ENCODE measurements around the gene PLXNA2. TPM values are rescaled to one million over a fixed set of nuclear protein-coding genes. Genes with fewer than 3 reads are reported as not detected.

PLXNA2 gene
- total RNA-seq, 1 donor from 2014 or later = 1.7 TPM

GRCh38 chr1:208172423-208173145, 71.6 kb downstream of the PLXNA2 start:
- peaks cover 3% of the 10 kb centered on the region for H3K27me3 Mint-ChIP-seq (ENCODE audit: insufficient read depth, low read depth)
- Histone ChIP-seq H3K4me1 (peaks cover 34% of the 10 kb centered on the region), H3K36me3 (no peaks in the 10 kb centered on the region), H3F3A (ENCODE audit: low read depth) (no peaks in the 10 kb centered on the region), H3K4me3 (no peak overlapping the region), H4K20me1 (ENCODE audit: low read depth) (no peaks in the 10 kb centered on the region), H3K9me3 (ENCODE audit: low read depth) (no peaks in the 10 kb centered on the region), H3K27ac (no peak overlapping the region), H3K79me2 (ENCODE audit: low read depth) (no peaks in the 10 kb centered on the region), H2AFZ (replicated peaks) (no peak overlapping the region), H3K4me2 (no peak overlapping the region), H3K9ac (no peak overlapping the region), H3K27me3 (no peaks in the 10 kb centered on the region)
- no peak overlapping the region for H3K4me3 Mint-ChIP-seq
- TF ChIP-seq CTCF (IDR thresholded peaks at IDR 0.05) (no peak), EZH2phosphoT487 (IDR thresholded peaks at IDR 0.05) (no peak), EZH2 (IDR thresholded peaks at IDR 0.05) (no peak)
- H3K4me1 Mint-ChIP-seq = peaks cover 68% of the 10 kb centered on the region
- no peak overlapping the region for H3K27ac Mint-ChIP-seq
- no peaks in the 10 kb centered on the region for H3K9me3 Mint-ChIP-seq
- DNase-seq (ENCODE audit: low spot score) = no peak
- peaks cover 15% of the 10 kb centered on the region for H3K36me3 Mint-ChIP-seq

- Histone ChIP-seq H3K4me3 (no peak overlapping the region), H3K9me3 (ENCODE audit: low read depth) (no peaks in the 10 kb centered on the region), H3K27ac (no peak overlapping the region), H3K79me2 (ENCODE audit: low read depth) (no peaks in the 10 kb centered on the region), H3K36me3 (no peaks in the 10 kb centered on the region), H3K4me2 (no peak overlapping the region), H4K20me1 (ENCODE audit: low read depth) (no peaks in the 10 kb centered on the region), H3K4me1 (peaks cover 34% of the 10 kb centered on the region), H3K27me3 (no peaks in the 10 kb centered on the region), H3K9ac (no peak overlapping the region), H2AFZ (replicated peaks) (no peak overlapping the region), H3F3A (ENCODE audit: low read depth) (no peaks in the 10 kb centered on the region)
- Mint-ChIP-seq H3K27me3 (ENCODE audit: insufficient read depth, low read depth) (peaks cover 6% of the 10 kb centered on the region), H3K9me3 (no peaks in the 10 kb centered on the region), H3K36me3 (peaks cover 15% of the 10 kb centered on the region), H3K27ac (no peak overlapping the region), H3K4me3 (no peak overlapping the region), H3K4me1 (peaks cover 69% of the 10 kb centered on the region)
- DNase-seq (ENCODE audit: low spot score) = no peak
- TF ChIP-seq EZH2phosphoT487 (IDR thresholded peaks at IDR 0.05) = no peak
- TF ChIP-seq EZH2 (IDR thresholded peaks at IDR 0.05) = no peak
- TF ChIP-seq CTCF (IDR thresholded peaks at IDR 0.05) = no peak
Measured at GRCh38 chr1:208171616-208172422, 72.4 kb downstream of the PLXNA2 start.

- H3K79me2 ChIP-seq (ENCODE audit: low read depth) = no peaks in the 10 kb centered on the region
- no peaks in the 10 kb centered on the region for H3K36me3 ChIP-seq
- H2AFZ ChIP-seq (replicated peaks) = no peak overlapping the region
- peaks cover 40% of the 10 kb centered on the region for H3K4me1 ChIP-seq
- H3K9ac ChIP-seq = no peak overlapping the region
- H3K4me2 ChIP-seq = no peak overlapping the region
- H3K27me3 ChIP-seq = no peaks in the 10 kb centered on the region
- H3F3A ChIP-seq (ENCODE audit: low read depth) = no peaks in the 10 kb centered on the region
- H3K27ac ChIP-seq = no peak overlapping the region
- TF ChIP-seq CTCF (IDR thresholded peaks at IDR 0.05) (no peak), EZH2 (IDR thresholded peaks at IDR 0.05) (no peak), EZH2phosphoT487 (IDR thresholded peaks at IDR 0.05) (no peak)
- peaks cover 9% of the 10 kb centered on the region for H3K27me3 Mint-ChIP-seq (ENCODE audit: insufficient read depth, low read depth)
- peaks cover 73% of the 10 kb centered on the region for H3K4me1 Mint-ChIP-seq
- H3K9me3 ChIP-seq (ENCODE audit: low read depth) = no peaks in the 10 kb centered on the region
- no peaks in the 10 kb centered on the region for H4K20me1 ChIP-seq (ENCODE audit: low read depth)
- H3K36me3 Mint-ChIP-seq = peaks cover 15% of the 10 kb centered on the region
- H3K4me3 ChIP-seq = no peak overlapping the region
- no peak overlapping the region for H3K4me3 Mint-ChIP-seq
- no peaks in the 10 kb centered on the region for H3K9me3 Mint-ChIP-seq
- peak overlapping the region; percentile 87 for H3K27ac Mint-ChIP-seq
- DNase-seq (ENCODE audit: low spot score) = no peak
Measured at GRCh38 chr1:208170252-208170651, 73.9 kb downstream of the PLXNA2 start.
